ENCODE measurements around the gene UST.
"Not testable (repeated sequence)": the region's sequence is repeated elsewhere in the genome, so short reads cannot be mapped to it uniquely, and the experiment has no call there.

Gene UST

GRCh38 chr6:148842296-148843019, 95.6 kb downstream of the UST start:
- no peak for DNase-seq

- DNase-seq, result no peak
Measured at GRCh38 chr6:148845464-148845863, 98.6 kb downstream of the UST start.

- no peak for DNase-seq
Measured at GRCh38 chr6:148846778-148847761, 100.2 kb downstream of the UST start.

- DNase-seq, result no peak
Measured at GRCh38 chr6:148848915-148849314, 102.1 kb downstream of the UST start.

GRCh38 chr6:148849449-148849848, 102.6 kb downstream of the UST start:
- not testable (repeated sequence) for DNase-seq

- DNase-seq, result no peak
Measured at GRCh38 chr6:148850964-148851363, 104.1 kb downstream of the UST start.

GRCh38 chr6:148851683-148852556, 105.1 kb downstream of the UST start:
- DNase-seq, result no peak

GRCh38 chr6:148852688-148853087, 105.9 kb downstream of the UST start:
- no peak for DNase-seq

- DNase-seq, result not testable (repeated sequence)
Measured at GRCh38 chr6:148853113-148853512, 106.3 kb downstream of the UST start.

GRCh38 chr6:148854096-148854495, 107.3 kb downstream of the UST start:
- DNase-seq, result peak; percentile 30

GRCh38 chr6:148854992-148855391, 108.2 kb downstream of the UST start:
- DNase-seq, result no peak

GRCh38 chr6:148855744-148856143, 108.9 kb downstream of the UST start:
- DNase-seq, result no peak

- no peak for DNase-seq
Measured at GRCh38 chr6:148857798-148858390, 111.1 kb downstream of the UST start.

- not testable (repeated sequence) for DNase-seq
Measured at GRCh38 chr6:148864132-148864531, 117.3 kb downstream of the UST start.

GRCh38 chr6:148864941-148865340, 118.1 kb downstream of the UST start:
- DNase-seq, result peak; percentile 21

GRCh38 chr6:148866657-148867268, 119.9 kb downstream of the UST start:
- no peak for DNase-seq

- DNase-seq, result no peak
Measured at GRCh38 chr6:148867862-148868261, 121.0 kb downstream of the UST start.

- no peak for DNase-seq
Measured at GRCh38 chr6:148868314-148868713, 121.5 kb downstream of the UST start.

GRCh38 chr6:148868901-148869300, 122.1 kb downstream of the UST start:
- no peak for DNase-seq

- no peak for DNase-seq
Measured at GRCh38 chr6:148869585-148869984, 122.8 kb downstream of the UST start.

GRCh38 chr6:148873154-148873553, 126.3 kb downstream of the UST start:
- DNase-seq, result no peak

GRCh38 chr6:148873868-148874267, 127.0 kb downstream of the UST start:
- no peak for DNase-seq

Measured in NCI-H774 (cell line).